PFSK-1 (cell line): ENCODE data around the gene USP20.

ENCODE experiments used
- FOXP2 ChIP-seq: optimal IDR thresholded peaks from 2 replicates; pipeline ENCODE3; 2011; ENCODE audit warnings: borderline replicate concordance, control low read depth, inconsistent platforms; ENCODE audit not compliant: insufficient read depth; ENCODE audit errors: extremely low read length, extremely low read depth
- POLR2AphosphoS5 ChIP-seq: IDR thresholded peaks from 2 replicates; pipeline ENCODE4 v1.6.1; 2012; ENCODE audit warnings: low read depth, mild to moderate bottlenecking, control low read depth, low read length, moderate library complexity
- REST ChIP-seq, 2 experiments: IDR thresholded peaks; 2 replicates each; pipeline versions ENCODE4 v1.6.1 to v1.8.0; 2011 to 2012; ENCODE audit warnings: low read depth in 2 of 2, low read length in 2 of 2, control low read depth in 1 of 2, inconsistent platforms in 1 of 2, mild to moderate bottlenecking in 1 of 2, moderate library complexity in 1 of 2; ENCODE audit not compliant: insufficient read depth in 1 of 2
- SIN3A ChIP-seq: IDR thresholded peaks from 2 replicates; pipeline ENCODE4 v1.6.1; 2012; ENCODE audit warnings: mild to moderate bottlenecking, low read length, moderate library complexity, borderline replicate concordance; ENCODE audit not compliant: insufficient read depth
- TAF1 ChIP-seq: IDR thresholded peaks from 2 replicates; pipeline ENCODE4 v1.6.1; 2012; ENCODE audit warnings: low read length, control low read depth, borderline replicate concordance; ENCODE audit not compliant: insufficient read depth

Gene USP20

GRCh38 chr9:129863059-129863690 lies 27.9 kb downstream of the USP20 start:
- TF ChIP-seq POLR2AphosphoS5 (no peak), REST (IDR thresholded peaks at IDR 0.05; ENCODE audit: insufficient read depth in 1 of 2, low read depth in 2 of 2, low read length in 2 of 2) (0 out of 4 replicates have a peak, but pooled peaks of 1 of the 2 experiments have one; percentile 10), FOXP2 (peak; percentile 41), SIN3A (no peak), TAF1 (no peak)

GRCh38 chr9:129864991-129865647 lies 29.9 kb downstream of the USP20 start:
- TF ChIP-seq SIN3A (no peak), FOXP2 (no peak), REST (IDR thresholded peaks at IDR 0.05; ENCODE audit: insufficient read depth in 1 of 2, low read depth in 2 of 2, low read length in 2 of 2) (no peak), POLR2AphosphoS5 (no peak), TAF1 (no peak)

- TF ChIP-seq FOXP2 (no peak), REST (IDR thresholded peaks at IDR 0.05; ENCODE audit: insufficient read depth in 1 of 2, low read depth in 2 of 2, low read length in 2 of 2) (no peak), POLR2AphosphoS5 (no peak), TAF1 (no peak), SIN3A (no peak)
Measured at GRCh38 chr9:129865668-129866320, 30.5 kb downstream of the USP20 start.

- TF ChIP-seq FOXP2 (no peak), TAF1 (no peak), REST (IDR thresholded peaks at IDR 0.05; ENCODE audit: insufficient read depth in 1 of 2, low read depth in 2 of 2, low read length in 2 of 2) (no peak), POLR2AphosphoS5 (no peak)
Measured at GRCh38 chr9:129866394-129867135, 31.3 kb downstream of the USP20 start.
